Measurements from ENCODE around the gene ECE2. TPM values are rescaled to one million over a fixed set of nuclear protein-coding genes. Genes with fewer than 3 reads are reported as not detected.

The ECE2 gene
- total RNA-seq, 3 donors from 2014 or later (not counting 1 experiment from before 2014, with no cell fraction given): not detected

DNA sequence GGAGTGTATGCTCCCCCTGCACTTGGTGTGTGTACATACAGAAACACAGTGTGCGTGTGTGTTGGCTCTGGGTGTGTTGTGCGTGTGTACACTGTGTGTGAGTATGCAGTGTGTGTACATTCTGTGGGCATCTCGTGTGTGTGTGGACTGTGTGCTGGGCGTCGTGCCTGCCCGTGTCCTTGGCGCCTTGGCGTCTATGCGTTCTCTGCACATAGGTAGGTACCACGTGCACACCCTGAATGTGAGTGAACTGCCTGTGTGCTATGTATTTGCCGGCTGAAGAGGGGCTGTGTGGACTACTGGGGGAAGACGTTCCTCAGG lies 481 bp upstream of the ECE2 start:
- Mint-ChIP-seq H3K36me3 (no peaks in the 10 kb centered on the region), H3K27ac (no peak overlapping the region), H3K27me3 (ENCODE audit: low read depth in 2 of 2) (peaks cover 41 to 64% of the 10 kb centered on the region in 2 donors), H3K9me3 (no peaks in the 10 kb centered on the region), H3K4me3 (no peak overlapping the region), H3K4me1 (peaks cover 0 to 6% of the 10 kb centered on the region in 2 donors)
- Histone ChIP-seq H3K9me3 (ENCODE audit: control insufficient read depth, insufficient read depth, low read length) (no peaks in the 10 kb centered on the region), H3K27me3 (ENCODE audit: control insufficient read depth, insufficient read depth, low read length) (peaks cover 19% of the 10 kb centered on the region), H3K4me1 (ENCODE audit: control insufficient read depth, insufficient read depth, low read length) (no peaks in the 10 kb centered on the region), H3K27ac (ENCODE audit: low read length) (no peak overlapping the region), H3K36me3 (ENCODE audit: control insufficient read depth, insufficient read depth, low read length) (no peaks in the 10 kb centered on the region), H3K4me3 (ENCODE audit: low read length) (no peak overlapping the region)
- DNase-seq (no peak), ATAC-seq (no peak)
- WGBS (ENCODE audit: insufficient coverage): 78% methylated on average over 12 of the region's 12 CpGs
- intact Hi-C loops (cut with micrococcal nuclease): no loop called here
- TF ChIP-seq, protein P1, sequence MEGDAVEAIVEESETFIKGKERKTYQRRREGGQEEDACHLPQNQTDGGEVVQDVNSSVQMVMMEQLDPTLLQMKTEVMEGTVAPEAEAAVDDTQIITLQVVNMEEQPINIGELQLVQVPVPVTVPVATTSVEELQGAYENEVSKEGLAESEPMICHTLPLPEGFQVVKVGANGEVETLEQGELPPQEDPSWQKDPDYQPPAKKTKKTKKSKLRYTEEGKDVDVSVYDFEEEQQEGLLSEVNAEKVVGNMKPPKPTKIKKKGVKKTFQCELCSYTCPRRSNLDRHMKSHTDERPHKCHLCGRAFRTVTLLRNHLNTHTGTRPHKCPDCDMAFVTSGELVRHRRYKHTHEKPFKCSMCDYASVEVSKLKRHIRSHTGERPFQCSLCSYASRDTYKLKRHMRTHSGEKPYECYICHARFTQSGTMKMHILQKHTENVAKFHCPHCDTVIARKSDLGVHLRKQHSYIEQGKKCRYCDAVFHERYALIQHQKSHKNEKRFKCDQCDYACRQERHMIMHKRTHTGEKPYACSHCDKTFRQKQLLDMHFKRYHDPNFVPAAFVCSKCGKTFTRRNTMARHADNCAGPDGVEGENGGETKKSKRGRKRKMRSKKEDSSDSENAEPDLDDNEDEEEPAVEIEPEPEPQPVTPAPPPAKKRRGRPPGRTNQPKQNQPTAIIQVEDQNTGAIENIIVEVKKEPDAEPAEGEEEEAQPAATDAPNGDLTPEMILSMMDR (IDR thresholded peaks at IDR 0.05): no peak

DNA sequence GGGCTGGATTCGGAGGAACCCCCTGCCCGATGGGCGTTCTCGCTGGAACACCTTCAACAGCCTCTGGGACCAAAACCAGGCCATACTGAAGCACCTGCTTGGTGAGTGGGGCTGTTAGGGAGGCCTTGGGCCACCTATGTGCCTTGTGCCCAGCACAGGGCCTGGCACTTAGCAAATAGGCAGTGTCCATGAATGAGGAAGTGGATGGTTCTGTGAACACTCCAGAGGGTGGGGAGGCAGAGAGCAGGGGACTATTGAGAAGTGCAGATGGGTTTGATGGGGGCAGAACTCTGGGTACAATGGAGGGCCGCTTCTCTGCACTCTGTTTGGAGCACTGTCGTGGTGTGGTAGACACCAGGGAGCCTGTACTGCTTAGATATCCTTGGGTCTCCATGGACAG lies 1.5 kb downstream of the ECE2 start:
- peaks cover 38 to 56% of the 10 kb centered on the region in 2 donors for H3K27me3 Mint-ChIP-seq (ENCODE audit: low read depth in 2 of 2)
- Histone ChIP-seq H3K36me3 (ENCODE audit: control insufficient read depth, insufficient read depth, low read length) (no peaks in the 10 kb centered on the region), H3K27ac (ENCODE audit: low read length) (no peak overlapping the region), H3K27me3 (ENCODE audit: control insufficient read depth, insufficient read depth, low read length) (peaks cover 19% of the 10 kb centered on the region), H3K4me3 (ENCODE audit: low read length) (no peak overlapping the region), H3K9me3 (ENCODE audit: control insufficient read depth, insufficient read depth, low read length) (no peaks in the 10 kb centered on the region), H3K4me1 (ENCODE audit: control insufficient read depth, insufficient read depth, low read length) (no peaks in the 10 kb centered on the region)
- TF ChIP-seq, protein P1 (IDR thresholded peaks at IDR 0.05): no peak
- ATAC-seq: no peak
- no peaks in the 10 kb centered on the region for H3K9me3 Mint-ChIP-seq
- no peak overlapping the region for H3K27ac Mint-ChIP-seq
- WGBS (ENCODE audit: insufficient coverage): 94% methylated on average over 6 of the region's 6 CpGs
- no peak for DNase-seq
- H3K4me3 Mint-ChIP-seq: no peak overlapping the region
- intact Hi-C loops (cut with micrococcal nuclease): no loop called here
- H3K4me1 Mint-ChIP-seq: peaks cover 0 to 6% of the 10 kb centered on the region in 2 donors
- no peaks in the 10 kb centered on the region for H3K36me3 Mint-ChIP-seq

GRCh38 chr3:184282941-184283340 lies 7.1 kb downstream of the ECE2 start:
- intact Hi-C loops (cut with micrococcal nuclease): no loop called here

DNA sequence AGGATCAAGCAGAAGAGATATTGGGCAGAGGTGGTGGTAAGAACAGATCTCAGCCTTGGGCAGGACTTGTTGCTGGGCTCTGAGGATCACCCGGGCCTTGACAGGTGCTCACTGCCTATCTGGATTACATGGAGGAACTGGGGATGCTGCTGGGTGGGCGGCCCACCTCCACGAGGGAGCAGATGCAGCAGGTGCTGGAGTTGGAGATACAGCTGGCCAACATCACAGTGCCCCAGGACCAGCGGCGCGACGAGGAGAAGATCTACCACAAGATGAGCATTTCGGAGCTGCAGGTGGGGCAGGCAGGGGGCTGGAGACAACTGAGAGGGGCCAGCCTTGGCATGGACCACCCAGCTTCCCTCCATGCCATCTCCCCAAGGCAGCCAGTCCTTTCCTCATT lies 7.9 kb downstream of the ECE2 start:
- DNase-seq: no peak
- Histone ChIP-seq H3K27me3 (ENCODE audit: control insufficient read depth, insufficient read depth, low read length) (no peaks in the 10 kb centered on the region), H3K4me3 (ENCODE audit: low read length) (no peak overlapping the region), H3K36me3 (ENCODE audit: control insufficient read depth, insufficient read depth, low read length) (no peaks in the 10 kb centered on the region), H3K9me3 (ENCODE audit: control insufficient read depth, insufficient read depth, low read length) (no peaks in the 10 kb centered on the region), H3K4me1 (ENCODE audit: control insufficient read depth, insufficient read depth, low read length) (no peaks in the 10 kb centered on the region), H3K27ac (ENCODE audit: low read length) (no peak overlapping the region)
- peaks cover 22 to 40% of the 10 kb centered on the region in 2 donors for H3K27me3 Mint-ChIP-seq (ENCODE audit: low read depth in 2 of 2)
- H3K9me3 Mint-ChIP-seq: no peaks in the 10 kb centered on the region
- no peaks in the 10 kb centered on the region for H3K4me1 Mint-ChIP-seq
- TF ChIP-seq, protein P1 (IDR thresholded peaks at IDR 0.05): no peak
- WGBS (ENCODE audit: insufficient coverage): 94% methylated on average over 8 of the region's 8 CpGs
- intact Hi-C loops (cut with micrococcal nuclease): no loop called here
- H3K36me3 Mint-ChIP-seq: no peaks in the 10 kb centered on the region
- no peak overlapping the region for H3K27ac Mint-ChIP-seq
- no peak overlapping the region for H3K4me3 Mint-ChIP-seq
- no peak for ATAC-seq

More at GRCh38 chr3:184282941-184283340, 7.1 kb downstream of the ECE2 start:
- Mint-ChIP-seq H3K9me3 (no peaks in the 10 kb centered on the region), H3K27ac (no peak overlapping the region), H3K27me3 (ENCODE audit: low read depth in 2 of 2) (peaks cover 26 to 44% of the 10 kb centered on the region in 2 donors), H3K36me3 (no peaks in the 10 kb centered on the region), H3K4me1 (no peaks in the 10 kb centered on the region), H3K4me3 (no peak overlapping the region)
- Histone ChIP-seq H3K4me1 (ENCODE audit: control insufficient read depth, insufficient read depth, low read length) (no peaks in the 10 kb centered on the region), H3K36me3 (ENCODE audit: control insufficient read depth, insufficient read depth, low read length) (no peaks in the 10 kb centered on the region), H3K9me3 (ENCODE audit: control insufficient read depth, insufficient read depth, low read length) (no peaks in the 10 kb centered on the region), H3K27ac (ENCODE audit: low read length) (no peak overlapping the region), H3K4me3 (ENCODE audit: low read length) (no peak overlapping the region), H3K27me3 (ENCODE audit: control insufficient read depth, insufficient read depth, low read length) (no peaks in the 10 kb centered on the region)
- no peak for DNase-seq
- no peak for ATAC-seq
- WGBS (ENCODE audit: insufficient coverage): 89% methylated on average over 2 of the region's 4 CpGs
- TF ChIP-seq, protein P1 (IDR thresholded peaks at IDR 0.05): no peak

All from natural killer cell (primary cell).